Measurements from ENCODE around the gene KRT7.

KRT7 gene

GRCh38 chr12:52258335-52258901, 25.4 kb downstream of the KRT7 start:
- no peak for DNase-seq

GRCh38 chr12:52259657-52260243, 26.7 kb downstream of the KRT7 start:
- DNase-seq: no peak

- DNase-seq: no peak
Observed at GRCh38 chr12:52260361-52261207, 27.5 kb downstream of the KRT7 start.

GRCh38 chr12:52261208-52261484, 28.1 kb downstream of the KRT7 start:
- no peak for DNase-seq

- DNase-seq: no peak
Observed at GRCh38 chr12:52262286-52262685, 29.2 kb downstream of the KRT7 start.

- no peak for DNase-seq
Observed at GRCh38 chr12:52263761-52264434, 30.9 kb downstream of the KRT7 start.

- no peak for DNase-seq
Observed at GRCh38 chr12:52264435-52264825, 31.4 kb downstream of the KRT7 start.

GRCh38 chr12:52266514-52266913, 33.5 kb downstream of the KRT7 start:
- DNase-seq: no peak

GRCh38 chr12:52267266-52267665, 34.2 kb downstream of the KRT7 start:
- DNase-seq: no peak

- no peak for DNase-seq
Observed at GRCh38 chr12:52267699-52268098, 34.7 kb downstream of the KRT7 start.

- DNase-seq: no peak
Observed at GRCh38 chr12:52268212-52268611, 35.2 kb downstream of the KRT7 start.

- no peak for DNase-seq
Observed at GRCh38 chr12:52270541-52271070, 37.6 kb downstream of the KRT7 start.

- DNase-seq: no peak
Observed at GRCh38 chr12:52271158-52271557, 38.1 kb downstream of the KRT7 start.

- DNase-seq: no peak
Observed at GRCh38 chr12:52274521-52275120, 41.6 kb downstream of the KRT7 start, which contains the start of gene KRT86. Gene KRT86 (plus strand): TSS chr12:52274645. CDS start chr12:52301917, 27,272 bp downstream.

- DNase-seq: no peak
Observed at GRCh38 chr12:52275686-52276085, 42.6 kb downstream of the KRT7 start.

GRCh38 chr12:52277486-52278245, 44.6 kb downstream of the KRT7 start:
- DNase-seq: no peak

GRCh38 chr12:52278575-52279421, 45.8 kb downstream of the KRT7 start:
- no peak for DNase-seq

- no peak for DNase-seq
Observed at GRCh38 chr12:52279422-52280318, 46.6 kb downstream of the KRT7 start.

- DNase-seq: no peak
Observed at GRCh38 chr12:52280319-52280795, 47.3 kb downstream of the KRT7 start.

All from DMS79 (cell line).